SW 1271 (cell line): ENCODE measurements around the gene TACR1.
A peak's percentile ranks its signal among the peaks of the same experiment; 100 is the strongest.
"Not testable (repeated sequence)": the region's sequence is repeated elsewhere in the genome, so short reads cannot be mapped to it uniquely, and the experiment has no call there.

ENCODE experiments used
- DNase-seq, 2 experiments: peaks; one replicate each; lab custom pipeline; 2025; lab: John Stamatoyannopoulos, UW

The TACR1 gene

GRCh38 chr2:75088791-75089190 is 110.5 kb downstream of the TACR1 start:
- DNase-seq: no peak

GRCh38 chr2:75087736-75088135 is 111.6 kb downstream of the TACR1 start:
- DNase-seq: no peak

- no peak for DNase-seq
Measured at GRCh38 chr2:75079575-75079974, 119.7 kb downstream of the TACR1 start.

GRCh38 chr2:75077909-75078308 is 121.4 kb downstream of the TACR1 start:
- no peak for DNase-seq

- DNase-seq: no peak
Measured at GRCh38 chr2:75076088-75076487, 123.2 kb downstream of the TACR1 start.

- no peak for DNase-seq
Measured at GRCh38 chr2:75074708-75075107, 124.6 kb downstream of the TACR1 start.

GRCh38 chr2:75074228-75074627 is 125.1 kb downstream of the TACR1 start:
- DNase-seq: no peak

- no peak for DNase-seq
Measured at GRCh38 chr2:75071766-75072165, 127.6 kb downstream of the TACR1 start.

GRCh38 chr2:75068546-75068945 is 130.8 kb downstream of the TACR1 start:
- DNase-seq: no peak

- no peak for DNase-seq
Measured at GRCh38 chr2:75067506-75067905, 131.8 kb downstream of the TACR1 start.

GRCh38 chr2:75066121-75066902 is 133.0 kb downstream of the TACR1 start:
- no peak for DNase-seq

GRCh38 chr2:75065402-75066008 is 133.8 kb downstream of the TACR1 start:
- DNase-seq: no peak

GRCh38 chr2:75064691-75065396 is 134.5 kb downstream of the TACR1 start:
- DNase-seq: peak in 1 of 2 experiments; percentile 24

- DNase-seq: no peak
Measured at GRCh38 chr2:75063906-75064305, 135.4 kb downstream of the TACR1 start.

- DNase-seq: no peak
Measured at GRCh38 chr2:75058427-75058826, 140.9 kb downstream of the TACR1 start.

- DNase-seq: not testable (repeated sequence)
Measured at GRCh38 chr2:75057150-75057549, 142.2 kb downstream of the TACR1 start.

GRCh38 chr2:75055820-75056675 is 143.3 kb downstream of the TACR1 start:
- DNase-seq: no peak

- DNase-seq: no peak
Measured at GRCh38 chr2:75055142-75055819, 144.0 kb downstream of the TACR1 start.

GRCh38 chr2:75054296-75054695 is 145.0 kb downstream of the TACR1 start:
- DNase-seq: no peak

- peak in 1 of 2 experiments; percentile 20 for DNase-seq
Measured at GRCh38 chr2:75053484-75054112, 145.7 kb downstream of the TACR1 start.
